Lower leg skin (tissue), 3 donors: ENCODE results near the gene ASS1.

ENCODE experiments used
- POLR2A ChIP-seq, 2 donors: fragments of 450-650 bp; IDR thresholded peaks; one replicate each; pipeline ENCODE4 v1.6.1; 2016 to 2017; ENCODE audit warnings: antibody characterized with exemption in 2 of 2, mild to moderate bottlenecking in 1 of 2, moderate library complexity in 1 of 2
- TF ChIP-seq, protein P1 (sequence below), 3 donors: fragments of 450-650 bp; IDR thresholded peaks; one replicate each; pipeline ENCODE4 v1.5.1; 2016; ENCODE audit warnings: antibody characterized with exemption in 3 of 3, mild to moderate bottlenecking in 3 of 3, moderate library complexity in 2 of 3

DNA sequence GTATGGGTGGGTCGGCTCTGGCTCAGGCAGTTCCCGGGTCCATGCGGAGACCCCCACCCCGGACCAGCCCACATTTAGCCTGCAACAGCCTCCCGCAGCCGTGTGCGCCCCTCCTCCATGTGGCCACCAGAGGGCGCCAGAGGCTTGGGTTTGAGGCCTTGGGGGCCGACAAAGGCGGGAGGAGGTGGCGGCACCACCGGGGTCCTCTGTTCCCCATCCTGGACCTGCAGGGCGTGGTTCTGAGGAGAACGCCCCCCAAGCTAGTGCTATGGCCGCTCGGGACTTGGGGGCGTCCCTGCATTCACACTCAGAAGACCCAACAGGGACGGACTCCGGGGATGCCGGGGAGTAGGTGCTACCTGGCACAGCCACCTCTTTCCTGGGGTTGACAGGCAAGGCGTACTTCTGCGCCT is 16.5 kb downstream of the ASS1 start:
- TF ChIP-seq POLR2A (IDR thresholded peaks at IDR 0.05): no peak
- TF ChIP-seq, protein P1, sequence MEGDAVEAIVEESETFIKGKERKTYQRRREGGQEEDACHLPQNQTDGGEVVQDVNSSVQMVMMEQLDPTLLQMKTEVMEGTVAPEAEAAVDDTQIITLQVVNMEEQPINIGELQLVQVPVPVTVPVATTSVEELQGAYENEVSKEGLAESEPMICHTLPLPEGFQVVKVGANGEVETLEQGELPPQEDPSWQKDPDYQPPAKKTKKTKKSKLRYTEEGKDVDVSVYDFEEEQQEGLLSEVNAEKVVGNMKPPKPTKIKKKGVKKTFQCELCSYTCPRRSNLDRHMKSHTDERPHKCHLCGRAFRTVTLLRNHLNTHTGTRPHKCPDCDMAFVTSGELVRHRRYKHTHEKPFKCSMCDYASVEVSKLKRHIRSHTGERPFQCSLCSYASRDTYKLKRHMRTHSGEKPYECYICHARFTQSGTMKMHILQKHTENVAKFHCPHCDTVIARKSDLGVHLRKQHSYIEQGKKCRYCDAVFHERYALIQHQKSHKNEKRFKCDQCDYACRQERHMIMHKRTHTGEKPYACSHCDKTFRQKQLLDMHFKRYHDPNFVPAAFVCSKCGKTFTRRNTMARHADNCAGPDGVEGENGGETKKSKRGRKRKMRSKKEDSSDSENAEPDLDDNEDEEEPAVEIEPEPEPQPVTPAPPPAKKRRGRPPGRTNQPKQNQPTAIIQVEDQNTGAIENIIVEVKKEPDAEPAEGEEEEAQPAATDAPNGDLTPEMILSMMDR (IDR thresholded peaks at IDR 0.05): peak in 1 of 3 donors; percentile 82
